ENCODE measurements around the gene EXOC3L4. TPM values are rescaled to one million over a fixed set of nuclear protein-coding genes. Genes with fewer than 3 reads are reported as not detected.

Gene EXOC3L4
- total and polyA plus RNA-seq, 9 of the 15 experiments (the other 6 are each of a cell fraction or from before 2014, with no cell fraction given) = 0.10 to 6.7 (median 0.98) TPM; not detected in 1

DNA sequence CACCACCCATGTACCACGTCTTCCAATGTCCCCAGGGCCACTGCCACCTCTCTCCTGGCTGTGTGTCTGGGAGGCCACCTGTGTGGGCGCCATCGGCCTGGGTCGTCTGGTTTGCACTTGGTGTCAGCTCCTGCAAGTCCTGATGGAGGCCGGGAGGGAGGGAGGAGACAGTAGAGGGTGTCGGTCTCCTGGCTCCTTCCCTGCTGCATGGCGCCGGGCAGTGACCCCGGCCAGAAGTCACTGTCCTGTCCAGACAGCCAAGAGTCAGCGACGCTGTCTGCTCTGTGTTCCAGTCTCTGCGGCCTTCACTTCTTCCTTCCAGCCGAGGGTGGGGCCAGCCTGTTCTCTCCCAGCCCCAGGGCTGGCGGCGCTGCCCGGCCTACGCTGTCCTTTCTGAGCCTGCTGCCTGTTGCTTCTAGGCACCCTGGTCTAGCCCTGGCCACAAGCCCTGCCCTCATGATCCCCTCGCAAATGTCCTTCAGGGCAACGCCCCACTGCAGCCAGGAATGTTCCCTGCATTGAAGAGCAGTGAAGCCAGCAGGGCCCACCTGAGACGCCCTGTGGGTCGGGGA lies 23.5 kb upstream of the EXOC3L4 start:
- no peak overlapping the region for H3K27ac ChIP-seq (ENCODE audit: extremely low read depth, low read depth, low read length)
- intact Hi-C loops (cut with micrococcal nuclease) = loop anchor here (10.0 kb wide), 1 partner anchor 474 kb away; no protein-coding TSS in a partner anchor
- H4K20me1 ChIP-seq (replicated peaks; ENCODE audit: control insufficient read depth, insufficient read depth, low read length) = no peaks in the 10 kb centered on the region
- no peak for TF ChIP-seq CAMTA2 (CRISPR knock-in tag; conservative IDR thresholded peaks at IDR 0.05)
- TF ChIP-seq ZBTB17 (CRISPR knock-in tag; IDR thresholded peaks at IDR 0.05) = no peak
- TF ChIP-seq, protein P1, sequence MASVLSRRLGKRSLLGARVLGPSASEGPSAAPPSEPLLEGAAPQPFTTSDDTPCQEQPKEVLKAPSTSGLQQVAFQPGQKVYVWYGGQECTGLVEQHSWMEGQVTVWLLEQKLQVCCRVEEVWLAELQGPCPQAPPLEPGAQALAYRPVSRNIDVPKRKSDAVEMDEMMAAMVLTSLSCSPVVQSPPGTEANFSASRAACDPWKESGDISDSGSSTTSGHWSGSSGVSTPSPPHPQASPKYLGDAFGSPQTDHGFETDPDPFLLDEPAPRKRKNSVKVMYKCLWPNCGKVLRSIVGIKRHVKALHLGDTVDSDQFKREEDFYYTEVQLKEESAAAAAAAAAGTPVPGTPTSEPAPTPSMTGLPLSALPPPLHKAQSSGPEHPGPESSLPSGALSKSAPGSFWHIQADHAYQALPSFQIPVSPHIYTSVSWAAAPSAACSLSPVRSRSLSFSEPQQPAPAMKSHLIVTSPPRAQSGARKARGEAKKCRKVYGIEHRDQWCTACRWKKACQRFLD (CRISPR knock-in tag; IDR thresholded peaks at IDR 0.05) = no peak
- TF ChIP-seq EZH2 (IDR thresholded peaks at IDR 0.05; ENCODE audit: borderline replicate concordance, low read depth, low read length) = no peak
- TF ChIP-seq KDM5B (IDR thresholded peaks at IDR 0.05; ENCODE audit: insufficient replicate concordance, low read depth, low read length) = no peak
- no peak for TF ChIP-seq NFRKB (IDR thresholded peaks at IDR 0.05; ENCODE audit: low read depth)
- no peak for TF ChIP-seq CHD4 (IDR thresholded peaks at IDR 0.05; ENCODE audit: insufficient read depth, insufficient replicate concordance, low read depth, low read length, poor library complexity, severe bottlenecking)
- no peak for TF ChIP-seq TSC22D4 (tag; IDR thresholded peaks at IDR 0.05)
- no peak for TF ChIP-seq POLR2G (IDR thresholded peaks at IDR 0.05; ENCODE audit: low read depth, low read length)
- no peak for TF ChIP-seq KLF6 (CRISPR knock-in tag; IDR thresholded peaks at IDR 0.05; ENCODE audit: borderline replicate concordance)
- TF ChIP-seq, protein P2, sequence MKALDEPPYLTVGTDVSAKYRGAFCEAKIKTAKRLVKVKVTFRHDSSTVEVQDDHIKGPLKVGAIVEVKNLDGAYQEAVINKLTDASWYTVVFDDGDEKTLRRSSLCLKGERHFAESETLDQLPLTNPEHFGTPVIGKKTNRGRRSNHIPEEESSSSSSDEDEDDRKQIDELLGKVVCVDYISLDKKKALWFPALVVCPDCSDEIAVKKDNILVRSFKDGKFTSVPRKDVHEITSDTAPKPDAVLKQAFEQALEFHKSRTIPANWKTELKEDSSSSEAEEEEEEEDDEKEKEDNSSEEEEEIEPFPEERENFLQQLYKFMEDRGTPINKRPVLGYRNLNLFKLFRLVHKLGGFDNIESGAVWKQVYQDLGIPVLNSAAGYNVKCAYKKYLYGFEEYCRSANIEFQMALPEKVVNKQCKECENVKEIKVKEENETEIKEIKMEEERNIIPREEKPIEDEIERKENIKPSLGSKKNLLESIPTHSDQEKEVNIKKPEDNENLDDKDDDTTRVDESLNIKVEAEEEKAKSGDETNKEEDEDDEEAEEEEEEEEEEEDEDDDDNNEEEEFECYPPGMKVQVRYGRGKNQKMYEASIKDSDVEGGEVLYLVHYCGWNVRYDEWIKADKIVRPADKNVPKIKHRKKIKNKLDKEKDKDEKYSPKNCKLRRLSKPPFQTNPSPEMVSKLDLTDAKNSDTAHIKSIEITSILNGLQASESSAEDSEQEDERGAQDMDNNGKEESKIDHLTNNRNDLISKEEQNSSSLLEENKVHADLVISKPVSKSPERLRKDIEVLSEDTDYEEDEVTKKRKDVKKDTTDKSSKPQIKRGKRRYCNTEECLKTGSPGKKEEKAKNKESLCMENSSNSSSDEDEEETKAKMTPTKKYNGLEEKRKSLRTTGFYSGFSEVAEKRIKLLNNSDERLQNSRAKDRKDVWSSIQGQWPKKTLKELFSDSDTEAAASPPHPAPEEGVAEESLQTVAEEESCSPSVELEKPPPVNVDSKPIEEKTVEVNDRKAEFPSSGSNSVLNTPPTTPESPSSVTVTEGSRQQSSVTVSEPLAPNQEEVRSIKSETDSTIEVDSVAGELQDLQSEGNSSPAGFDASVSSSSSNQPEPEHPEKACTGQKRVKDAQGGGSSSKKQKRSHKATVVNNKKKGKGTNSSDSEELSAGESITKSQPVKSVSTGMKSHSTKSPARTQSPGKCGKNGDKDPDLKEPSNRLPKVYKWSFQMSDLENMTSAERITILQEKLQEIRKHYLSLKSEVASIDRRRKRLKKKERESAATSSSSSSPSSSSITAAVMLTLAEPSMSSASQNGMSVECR (CRISPR knock-in tag; IDR thresholded peaks at IDR 0.05) = no peak
- no peak for DNase-seq (ENCODE audit: extremely low read depth in 1 of 4, low spot score in 3 of 4)
- H2AFZ ChIP-seq (ENCODE audit: low read depth, low read length) = no peak overlapping the region
- H3K4me2 ChIP-seq (ENCODE audit: insufficient read depth, low read length) = no peak overlapping the region
- in situ Hi-C loops (cut with MboI) = no loop called here
- ChIA-PET CTCF (ENCODE audit: low intra/inter-chr PET ratio) (no interaction called here), POLR2A (no interaction called here)
- H3K9ac ChIP-seq (ENCODE audit: insufficient read depth in 1 of 2, low read depth in 2 of 2, low read length in 2 of 2) = peak overlapping the region in 1 of 2 experiments; percentile 61; a peak in 2 of 4 replicates
- H3K27me3 ChIP-seq (ENCODE audit: control insufficient read depth in 2 of 2, insufficient read depth in 2 of 2, low read length in 2 of 2) = no peaks in the 10 kb centered on the region; a peak in 1 of 5 replicates
- H3K4me3 ChIP-seq = no peak overlapping the region
- H3K36me3 ChIP-seq (ENCODE audit: control insufficient read depth, insufficient read depth, low read length) = no peaks in the 10 kb centered on the region
- no peaks in the 10 kb centered on the region for H3K9me3 ChIP-seq (replicated peaks; ENCODE audit: control insufficient read depth, insufficient read depth, low read depth, low read length)
- BruUV-seq (replicated peaks) = no TSS peak
- peaks cover 3 to 64% of the 10 kb centered on the region in 2 experiments; a peak in 4 of 5 replicates for H3K4me1 ChIP-seq (replicated peaks in 1 of 2; ENCODE audit: control insufficient read depth in 2 of 2, insufficient read depth in 2 of 2, low read length in 2 of 2)
- no peak for FAIRE-seq
- H3K9me1 ChIP-seq (ENCODE audit: control insufficient read depth, insufficient read depth, low read length) = no peaks in the 10 kb centered on the region
- no peaks in the 10 kb centered on the region for H3K79me2 ChIP-seq (ENCODE audit: control insufficient read depth, insufficient read depth, low read length)
- ATAC-seq = no peak
- 62% methylated on average over 17 of the region's 21 CpGs for WGBS (ENCODE audit: insufficient coverage, low coverage, missing lambda C conversion rate)
